ENCODE results near the gene PLGLB1. TPM values are rescaled to one million over a fixed set of nuclear protein-coding genes. Genes with fewer than 3 reads are reported as not detected.

PLGLB1 gene
- 0.57 and 1.3 TPM in 2 replicates for total RNA-seq

GRCh38 chr2:87021744-87022143 is at the start of gene PLGLB1:
Gene PLGLB1 (minus strand): TSS chr2:87021844. CDS start chr2:87021783, 61 bp downstream.

Small RNA genes lying within 50 kb of the gene (small RNA-seq; reads per million reads assigned to genes)
- not detected for gene AC125232.1

Other genes starting within 250 kb of the PLGLB1 start
- not detected in 2 replicates for gene CD8A, start 230.9 kb downstream of the PLGLB1 start, total RNA-seq
- gene CD8B, start 160.0 kb downstream of the PLGLB1 start, total RNA-seq, result not detected in 2 replicates
- gene RGPD1, start 79.7 kb downstream of the PLGLB1 start, total RNA-seq, result under 0.01 and 2.1 TPM in 2 replicates